ENCODE measurements around the gene HS3ST1. TPM values are rescaled to one million over a fixed set of nuclear protein-coding genes. Genes with fewer than 3 reads are reported as not detected.

Gene HS3ST1
- total RNA-seq, 4 donors from 2014 or later, result 4.8 to 27.0 (median 9.6) TPM

DNA sequence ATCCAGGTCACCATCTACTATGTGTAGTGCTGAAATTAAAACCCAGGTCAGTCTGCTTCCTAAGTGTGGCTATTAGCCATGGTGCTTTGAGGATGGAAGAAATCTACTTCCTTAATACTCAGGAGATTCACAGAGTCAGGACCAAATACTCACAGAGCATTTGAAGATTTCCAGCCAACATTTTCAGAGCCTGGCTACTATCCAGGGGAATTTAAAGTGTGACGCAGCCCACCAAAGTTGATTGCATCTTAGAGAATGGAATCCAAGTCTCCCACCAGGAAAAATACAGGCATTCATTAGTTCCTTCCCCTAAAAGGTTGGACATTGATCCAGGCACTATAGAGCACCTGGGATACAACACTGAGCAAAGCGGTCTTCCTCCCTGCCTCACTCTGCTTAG is 83.8 kb downstream of the HS3ST1 start:
- Histone ChIP-seq H3K36me3 (no peaks in the 10 kb centered on the region), H3K4me1 (no peaks in the 10 kb centered on the region), H3K9me3 (no peaks in the 10 kb centered on the region), H3K27me3 (no peaks in the 10 kb centered on the region), H3K27ac (no peak overlapping the region), H3K4me3 (no peak overlapping the region)
- no peak for DNase-seq
- TF ChIP-seq, protein P1, sequence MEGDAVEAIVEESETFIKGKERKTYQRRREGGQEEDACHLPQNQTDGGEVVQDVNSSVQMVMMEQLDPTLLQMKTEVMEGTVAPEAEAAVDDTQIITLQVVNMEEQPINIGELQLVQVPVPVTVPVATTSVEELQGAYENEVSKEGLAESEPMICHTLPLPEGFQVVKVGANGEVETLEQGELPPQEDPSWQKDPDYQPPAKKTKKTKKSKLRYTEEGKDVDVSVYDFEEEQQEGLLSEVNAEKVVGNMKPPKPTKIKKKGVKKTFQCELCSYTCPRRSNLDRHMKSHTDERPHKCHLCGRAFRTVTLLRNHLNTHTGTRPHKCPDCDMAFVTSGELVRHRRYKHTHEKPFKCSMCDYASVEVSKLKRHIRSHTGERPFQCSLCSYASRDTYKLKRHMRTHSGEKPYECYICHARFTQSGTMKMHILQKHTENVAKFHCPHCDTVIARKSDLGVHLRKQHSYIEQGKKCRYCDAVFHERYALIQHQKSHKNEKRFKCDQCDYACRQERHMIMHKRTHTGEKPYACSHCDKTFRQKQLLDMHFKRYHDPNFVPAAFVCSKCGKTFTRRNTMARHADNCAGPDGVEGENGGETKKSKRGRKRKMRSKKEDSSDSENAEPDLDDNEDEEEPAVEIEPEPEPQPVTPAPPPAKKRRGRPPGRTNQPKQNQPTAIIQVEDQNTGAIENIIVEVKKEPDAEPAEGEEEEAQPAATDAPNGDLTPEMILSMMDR (IDR thresholded peaks at IDR 0.05), result no peak
- TF ChIP-seq POLR2A (IDR thresholded peaks at IDR 0.05), result no peak
- intact Hi-C loops (cut with DNase I), result no loop called here
- 79 to 100% methylated on average over 1 to 2 of the region's 2 CpGs for WGBS, 2 donors

DNA sequence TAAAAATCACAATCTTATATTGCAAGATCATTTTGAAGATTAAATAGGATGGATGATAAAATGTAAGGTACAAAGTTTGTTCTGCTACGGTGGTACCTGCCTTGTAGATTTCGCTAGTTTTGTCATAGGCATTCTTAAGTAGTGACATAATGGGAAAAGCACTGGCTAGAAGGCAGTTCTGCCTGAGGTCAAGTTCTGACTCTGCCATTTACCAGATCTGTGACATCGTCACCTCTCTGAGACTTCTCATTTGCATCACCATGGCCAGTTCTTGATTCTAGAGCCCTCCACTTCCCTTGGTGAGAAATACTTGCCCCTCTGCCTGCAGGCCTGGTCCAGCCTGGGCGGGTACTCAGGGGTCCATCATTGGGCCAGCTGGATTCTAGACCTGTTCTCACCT is 85.2 kb downstream of the HS3ST1 start:
- TF ChIP-seq, protein P1 (IDR thresholded peaks at IDR 0.05), result no peak
- TF ChIP-seq POLR2A (IDR thresholded peaks at IDR 0.05), result no peak
- Histone ChIP-seq H3K9me3 (no peaks in the 10 kb centered on the region), H3K4me3 (no peak overlapping the region), H3K36me3 (no peaks in the 10 kb centered on the region), H3K4me1 (no peaks in the 10 kb centered on the region), H3K27me3 (no peaks in the 10 kb centered on the region), H3K27ac (no peak overlapping the region)
- 83 to 86% methylated on average over 3 to 4 of the region's 4 CpGs for WGBS, 2 donors
- intact Hi-C loops (cut with DNase I), result no loop called here
- no peak for DNase-seq

Small RNAs within 50 kb of the gene (small RNA-seq; reads per million reads assigned to genes)
- 0 reads per million in 4 donors for gene MIR572
- 0 reads per million in 4 donors for gene RNA5SP156
